HepG2 (cell line): ENCODE results near the gene C11orf68. TPM values are rescaled to one million over a fixed set of nuclear protein-coding genes. Genes with fewer than 3 reads are reported as not detected.

Source experiments
- ATF7 ChIP-seq, 2 experiments: fragments of 450-650 bp in 1 of 2; sonication (generic) in 1 of 2; formaldehyde crosslinking in 1 of 2; IDR thresholded peaks; 2 replicates each; pipeline versions ENCODE4 v1.4.0 to v1.6.1; 2016 to 2020; ENCODE audit warnings: antibody characterized with exemption in 1 of 2, mild to moderate bottlenecking in 1 of 2, missing genetic modification reagents in 1 of 2
- BATF2 ChIP-seq: sonication (generic); formaldehyde crosslinking; IDR thresholded peaks from 2 replicates; pipeline ENCODE4 v1.8.0; 2022; ENCODE audit warnings: mild to moderate bottlenecking, missing genetic modification reagents, moderate library complexity
- CBFB ChIP-seq: sonication (generic); formaldehyde crosslinking; IDR thresholded peaks from 2 replicates; pipeline ENCODE4 v1.4.0; 2020; ENCODE audit warnings: missing genetic modification reagents
- E2F2 ChIP-seq: sonication (generic); formaldehyde crosslinking; IDR thresholded peaks from 2 replicates; pipeline ENCODE4 v1.4.0; 2020; ENCODE audit warnings: missing genetic modification reagents, borderline replicate concordance
- ELK4 ChIP-seq: sonication (generic); formaldehyde crosslinking; IDR thresholded peaks from 2 replicates; pipeline ENCODE4 v1.9.0; 2021; ENCODE audit warnings: missing genetic modification reagents, borderline replicate concordance
- ETV5 ChIP-seq: IDR thresholded peaks from 2 replicates; pipeline ENCODE4 v1.6.1; 2018; ENCODE audit warnings: missing biosample characterization, missing genetic modification reagents, inconsistent platforms, borderline replicate concordance
- FOXK2 ChIP-seq: fragments of 450-650 bp; IDR thresholded peaks from 2 replicates; pipeline ENCODE4 v1.6.1; 2016
- GABPA ChIP-seq, 2 experiments: IDR thresholded peaks; 2 replicates each; pipeline ENCODE4 v1.6.1; 2011 to 2016; ENCODE audit warnings: low read depth in 2 of 2, low read length in 1 of 2, missing biosample characterization in 1 of 2, missing genetic modification characterization in 1 of 2
- NCOR1 ChIP-seq: fragments of 200-600 bp; sonication (generic); IDR thresholded peaks from 2 replicates; pipeline ENCODE4 v1.7.0; 2017; ENCODE audit warnings: antibody characterized with exemption, low read length, borderline replicate concordance
- NFIC ChIP-seq: IDR thresholded peaks from 2 replicates; pipeline ENCODE4 v1.6.1; 2012; ENCODE audit warnings: mild to moderate bottlenecking, low read length, inconsistent platforms
- PAX8 ChIP-seq: sonication (generic); formaldehyde crosslinking; IDR thresholded peaks from 2 replicates; pipeline ENCODE4 v1.8.0; 2022; ENCODE audit warnings: mild to moderate bottlenecking, missing genetic modification reagents, borderline replicate concordance
- RXRB ChIP-seq: IDR thresholded peaks from 2 replicates; pipeline ENCODE4 v1.6.1; 2016; ENCODE audit warnings: borderline replicate concordance, missing genetic modification reagents, missing compliant biosample characterization
- TERF1 ChIP-seq: sonication (generic); formaldehyde crosslinking; IDR thresholded peaks from 2 replicates; pipeline ENCODE4 v1.8.0; 2022; ENCODE audit warnings: mild to moderate bottlenecking, missing genetic modification reagents, moderate library complexity
- TFDP1 ChIP-seq: IDR thresholded peaks from 2 replicates; pipeline ENCODE4 v1.6.1; 2016; ENCODE audit warnings: missing compliant biosample characterization, missing genetic modification reagents, borderline replicate concordance
- ZBTB37 ChIP-seq: sonication (generic); formaldehyde crosslinking; IDR thresholded peaks from 2 replicates; pipeline ENCODE4 v1.4.0; 2020; ENCODE audit warnings: mild to moderate bottlenecking, missing genetic modification reagents
- ZGPAT ChIP-seq: IDR thresholded peaks from 2 replicates; pipeline ENCODE4 v1.6.1; 2016; ENCODE audit warnings: mild to moderate bottlenecking
- ZNF30 ChIP-seq: sonication (generic); formaldehyde crosslinking; IDR thresholded peaks from 2 replicates; pipeline ENCODE4 v1.5.0; 2020; ENCODE audit warnings: mild to moderate bottlenecking, missing genetic modification reagents
- ZNF451 ChIP-seq: sonication (generic); formaldehyde crosslinking; IDR thresholded peaks from 2 replicates; pipeline ENCODE4 v1.5.0; 2020; ENCODE audit warnings: mild to moderate bottlenecking, missing genetic modification reagents
- ZNF652 ChIP-seq: IDR thresholded peaks from 2 replicates; pipeline ENCODE4 v1.6.1; 2016; ENCODE audit warnings: low read depth, borderline replicate concordance
- polyA plus RNA-seq, 8 experiments: library from polyadenylated mRNA; depleted of rRNA in 3 of 8; stranded (reverse) in 7 of 8; unstranded in 1 of 8; fragments of >200 nt; fragmentation: Illumina TruSeq in 4 of 8; extraction: Trizol in 4 of 8; gene quantifications; 2 replicates each; pipeline versions ENCODE4 v1.2.1 to v1.2.3, GENCODE V29; 2011 to 2016; ENCODE audit warnings: low read depth in 4 of 8, missing spikeins in 1 of 8, mixed read lengths in 1 of 8; ENCODE audit not compliant: insufficient read depth in 1 of 8
- total RNA-seq, 5 experiments: library from RNA; depleted of rRNA; stranded (reverse); fragments of >200 nt; fragmentation: Illumina TruSeq; extraction: Trizol; gene quantifications; 2 replicates each; pipeline ENCODE4 v1.2.3, GENCODE V29; 2016; ENCODE audit warnings: low read depth in 1 of 5

Gene C11orf68
- total and polyA plus RNA-seq, 2 of the 13 experiments (the other 11 are each of a cell fraction or from before 2014, with no cell fraction given), result 8.4 to 28.3 TPM

GRCh38 chr11:65952052-65952521 is 33.2 kb upstream of the C11orf68 start (continued):
- no peak for TF ChIP-seq ELK4 (CRISPR knock-in tag)
- no peak for TF ChIP-seq ZNF451 (CRISPR knock-in tag)
- no peak for TF ChIP-seq ZNF30 (CRISPR knock-in tag)
- 0 out of 2 replicates have a peak, but pooled peaks have one; percentile 27 for TF ChIP-seq NCOR1
- no peak for TF ChIP-seq BATF2 (CRISPR knock-in tag)
- TF ChIP-seq NFIC, result no peak
- peak; percentile 96 for TF ChIP-seq ZNF652 (CRISPR knock-in tag)
- peak; percentile 31; the same call in 1 of the 2 replicates for TF ChIP-seq RXRB (CRISPR knock-in tag)
- no peak for TF ChIP-seq ZBTB37 (CRISPR knock-in tag)
- peak; percentile 51; the same call in 1 of the 2 replicates for TF ChIP-seq FOXK2
- 0 out of 2 replicates have a peak, but pooled peaks have one; percentile 49 for TF ChIP-seq ZGPAT (CRISPR knock-in tag)
- TF ChIP-seq TFDP1 (CRISPR knock-in tag), result no peak
- TF ChIP-seq TERF1 (CRISPR knock-in tag), result no peak
- TF ChIP-seq ATF7 (IDR thresholded peaks at IDR 0.05), result peak; percentile 23; the same call in 1 of the 2 replicates
- TF ChIP-seq ATF7 (CRISPR knock-in tag; IDR thresholded peaks at IDR 0.05), result no peak
- no peak for TF ChIP-seq PAX8 (CRISPR knock-in tag)
- TF ChIP-seq E2F2 (CRISPR knock-in tag), result no peak
- TF ChIP-seq ETV5 (CRISPR knock-in tag), result 0 out of 2 replicates have a peak, but pooled peaks have one; percentile 18
- no peak for TF ChIP-seq CBFB
- no peak for TF ChIP-seq GABPA (IDR thresholded peaks at IDR 0.05; ENCODE audit: low read depth, low read length)
- no peak for TF ChIP-seq GABPA (CRISPR knock-in tag; IDR thresholded peaks at IDR 0.05; ENCODE audit: low read depth)
